Fibroblast of peridontal ligament (primary cell): ENCODE results near the gene YIF1B.

Experiments
- DNase-seq: peaks from one replicate; pipeline ENCODE4 v3.0.0-alpha.2; 2010; ENCODE audit errors: extremely low read depth

Gene YIF1B

GRCh38 chr19:38304866-38305429 is 10.8 kb downstream of the YIF1B start:
- DNase-seq = no peak

- no peak for DNase-seq
Observed at GRCh38 chr19:38304352-38304865, 11.3 kb downstream of the YIF1B start.

GRCh38 chr19:38303517-38304351 is 12.0 kb downstream of the YIF1B start, which contains the start of gene C19orf33:
C19orf33 (plus strand) TSS chr19:38304251; CDS start chr19:38304262, 11 bp downstream.
- DNase-seq = no peak

- DNase-seq = peak; percentile 55
Observed at GRCh38 chr19:38298821-38299680, 16.7 kb downstream of the YIF1B start.

- DNase-seq = no peak
Observed at GRCh38 chr19:38294090-38294489, 21.7 kb downstream of the YIF1B start.

- DNase-seq = no peak
Observed at GRCh38 chr19:38293281-38293680, 22.5 kb downstream of the YIF1B start.

GRCh38 chr19:38291855-38292254 is 23.9 kb downstream of the YIF1B start:
- no peak for DNase-seq

- DNase-seq = peak; percentile 82
Observed at GRCh38 chr19:38290631-38291147, 25.1 kb downstream of the YIF1B start.

- no peak for DNase-seq
Observed at GRCh38 chr19:38289955-38290354, 25.8 kb downstream of the YIF1B start.

GRCh38 chr19:38288123-38288855 is 27.5 kb downstream of the YIF1B start:
- no peak for DNase-seq

GRCh38 chr19:38287604-38288003 is 28.1 kb downstream of the YIF1B start:
- no peak for DNase-seq

GRCh38 chr19:38285567-38285966 is 30.2 kb downstream of the YIF1B start:
- DNase-seq = peak; percentile 49

GRCh38 chr19:38284422-38284821 is 31.3 kb downstream of the YIF1B start:
- no peak for DNase-seq

GRCh38 chr19:38283271-38283670 is 32.5 kb downstream of the YIF1B start:
- no peak for DNase-seq

- DNase-seq = no peak
Observed at GRCh38 chr19:38281811-38282566, 33.8 kb downstream of the YIF1B start.

GRCh38 chr19:38280030-38280921 is 35.5 kb downstream of the YIF1B start:
- no peak for DNase-seq

- DNase-seq = no peak
Observed at GRCh38 chr19:38278751-38279150, 37.0 kb downstream of the YIF1B start.

GRCh38 chr19:38277969-38278680 is 37.6 kb downstream of the YIF1B start:
- DNase-seq = no peak

- peak; percentile 79 for DNase-seq
Observed at GRCh38 chr19:38277549-38277948, 38.2 kb downstream of the YIF1B start.
